NCI-H748 treated with DMSO at 0.1 percent for 48 hours (cell line): ENCODE measurements around the gene HSPA8.
"Not testable (repeated sequence)": the region's sequence is repeated elsewhere in the genome, so short reads cannot be mapped to it uniquely, and the experiment has no call there.

ENCODE experiments used
- DNase-seq: peaks from one replicate; lab custom pipeline; 2025; lab: John Stamatoyannopoulos, UW

HSPA8 gene

DNA sequence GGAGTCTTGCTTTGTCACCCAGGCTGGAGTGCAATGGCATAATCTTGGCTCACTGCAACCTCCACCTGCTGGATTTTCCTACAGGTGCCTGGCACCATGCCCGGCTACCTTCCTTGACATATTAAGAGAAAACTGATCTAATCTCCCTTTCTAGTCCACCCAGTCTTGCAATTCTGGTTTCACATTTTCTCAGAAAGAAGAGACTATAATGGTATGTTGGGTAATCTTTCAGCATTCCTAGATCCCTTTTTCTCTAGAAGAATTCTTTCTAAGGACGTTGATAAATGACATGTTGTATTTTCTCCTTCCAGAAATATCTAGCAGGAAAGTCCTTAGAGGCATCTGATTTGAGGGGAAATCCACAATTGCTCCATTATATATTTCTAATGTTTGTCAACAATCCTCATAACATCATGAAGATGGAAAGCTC lies 10.4 kb upstream of the HSPA8 start:
- DNase-seq, result no peak

GRCh38 chr11:123069908-123070821 lies 8.2 kb upstream of the HSPA8 start:
- DNase-seq, result no peak

GRCh38 chr11:123065621-123066020 lies 3.7 kb upstream of the HSPA8 start:
- DNase-seq, result no peak

- DNase-seq, result no peak
Observed at GRCh38 chr11:123063826-123064657, 2.1 kb upstream of the HSPA8 start.

DNA sequence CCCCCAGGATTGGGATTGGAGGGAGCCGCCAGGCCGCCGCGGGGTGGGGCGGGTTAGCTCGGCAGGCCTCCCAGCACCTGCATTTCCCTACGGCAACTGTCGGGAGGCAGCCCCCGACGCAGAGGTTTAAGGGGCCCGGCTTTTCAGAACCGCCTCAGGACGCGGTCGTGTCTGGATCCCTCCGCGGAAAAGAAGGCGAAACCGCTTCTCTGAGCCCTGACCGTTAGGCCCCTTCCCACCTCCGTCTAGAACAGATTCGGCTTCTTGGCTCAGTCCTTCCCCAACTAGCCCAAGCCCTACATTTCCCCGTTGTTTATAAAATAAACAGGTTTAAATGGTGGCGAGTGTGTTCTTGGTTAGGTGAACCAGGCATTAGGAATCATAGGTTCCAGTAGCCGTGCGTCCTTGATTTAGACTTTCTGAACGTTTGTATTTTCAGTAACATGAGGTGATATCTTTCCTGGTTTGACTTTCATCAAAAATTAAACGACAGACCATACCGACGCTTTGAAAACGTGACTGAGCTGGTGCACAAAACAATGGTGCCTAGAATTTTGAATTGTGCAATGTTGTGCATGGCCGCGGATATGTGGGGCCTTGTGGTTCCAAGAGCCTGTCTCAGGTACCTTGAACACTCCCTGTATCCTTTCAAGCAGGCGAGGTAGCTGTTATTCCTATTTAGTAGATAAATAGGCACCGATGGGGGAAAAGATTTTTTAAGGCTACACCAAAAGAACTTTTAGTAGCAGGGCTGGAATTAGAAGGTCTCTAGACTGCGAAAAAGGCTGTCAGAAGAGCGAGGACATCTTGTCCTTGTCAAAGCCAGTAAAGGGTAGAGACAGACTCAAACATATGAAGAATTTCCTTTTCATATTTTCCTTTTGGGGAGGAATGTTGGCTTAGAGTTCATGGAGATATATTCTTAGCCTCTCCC lies 1.2 kb upstream of the HSPA8 start:
- no peak for DNase-seq

DNA sequence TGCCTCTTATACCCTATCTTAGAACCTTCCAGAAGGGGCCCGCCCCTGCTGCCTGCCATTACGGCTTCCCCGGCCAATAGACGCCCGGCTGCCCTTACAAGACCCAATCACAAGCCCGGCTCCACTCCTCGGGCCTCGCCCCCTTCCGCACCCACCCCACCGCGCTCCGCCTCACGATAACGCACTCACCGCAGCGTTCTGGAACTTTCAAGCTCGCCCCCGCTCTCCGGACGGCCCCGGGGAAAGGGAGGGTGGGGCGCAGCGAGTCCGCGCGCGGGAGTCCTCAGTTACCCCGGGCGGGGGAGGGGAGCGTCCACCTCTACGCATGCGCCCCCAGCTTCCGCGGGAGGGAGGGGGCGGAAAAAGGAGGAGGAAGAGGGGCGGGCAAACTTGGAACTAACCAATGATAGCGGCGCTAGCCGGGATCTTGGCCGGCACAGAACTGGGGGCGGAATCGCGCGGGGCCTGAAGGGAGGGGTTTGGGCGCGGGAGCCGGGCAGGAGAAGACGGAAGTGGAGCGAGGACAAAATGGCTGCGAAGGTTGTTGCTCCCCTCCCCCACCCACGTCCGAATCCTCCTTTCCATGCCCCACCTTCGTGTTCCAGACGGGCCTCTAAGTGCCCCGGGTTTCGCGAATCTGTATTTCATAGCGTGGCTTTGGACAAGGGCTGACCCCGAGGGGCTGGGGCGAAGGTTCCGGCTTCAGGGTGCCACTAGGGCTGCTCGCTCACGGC lies 389 bp upstream of the HSPA8 start:
- DNase-seq, result peak; percentile 98

DNA sequence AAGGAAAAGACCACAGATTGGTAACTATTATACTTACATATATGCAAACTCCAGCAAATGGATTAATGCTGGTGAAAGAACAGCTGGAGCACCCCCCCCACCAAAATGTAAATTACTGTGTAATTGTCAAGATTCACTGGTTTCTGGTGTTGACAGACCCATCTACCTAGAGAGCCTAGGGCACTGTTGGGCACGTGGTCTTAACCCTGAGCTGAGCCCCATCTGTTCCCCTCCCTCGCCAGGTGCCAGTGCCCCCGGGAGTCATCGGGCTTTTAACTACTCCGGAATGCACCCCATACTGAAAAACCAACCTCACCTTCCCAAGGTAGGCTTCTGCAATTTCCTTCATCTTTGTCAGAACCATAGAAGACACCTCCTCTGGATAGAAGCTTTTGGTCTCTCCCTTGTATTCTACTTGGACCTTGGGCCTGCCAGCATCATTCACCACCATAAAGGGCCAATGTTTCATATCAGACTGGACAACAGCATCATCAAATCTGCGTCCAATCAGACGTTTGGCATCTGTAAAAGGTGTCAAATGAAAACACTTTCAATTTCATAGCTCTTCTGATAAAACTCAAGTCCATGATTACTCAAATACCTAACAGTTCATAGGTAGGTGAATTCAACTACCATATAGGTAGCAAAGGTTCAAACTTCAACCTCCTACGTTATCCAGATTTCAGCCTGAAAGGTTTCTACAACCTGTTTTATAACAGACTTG lies 1.5 kb downstream of the HSPA8 start:
- DNase-seq, result no peak

DNA sequence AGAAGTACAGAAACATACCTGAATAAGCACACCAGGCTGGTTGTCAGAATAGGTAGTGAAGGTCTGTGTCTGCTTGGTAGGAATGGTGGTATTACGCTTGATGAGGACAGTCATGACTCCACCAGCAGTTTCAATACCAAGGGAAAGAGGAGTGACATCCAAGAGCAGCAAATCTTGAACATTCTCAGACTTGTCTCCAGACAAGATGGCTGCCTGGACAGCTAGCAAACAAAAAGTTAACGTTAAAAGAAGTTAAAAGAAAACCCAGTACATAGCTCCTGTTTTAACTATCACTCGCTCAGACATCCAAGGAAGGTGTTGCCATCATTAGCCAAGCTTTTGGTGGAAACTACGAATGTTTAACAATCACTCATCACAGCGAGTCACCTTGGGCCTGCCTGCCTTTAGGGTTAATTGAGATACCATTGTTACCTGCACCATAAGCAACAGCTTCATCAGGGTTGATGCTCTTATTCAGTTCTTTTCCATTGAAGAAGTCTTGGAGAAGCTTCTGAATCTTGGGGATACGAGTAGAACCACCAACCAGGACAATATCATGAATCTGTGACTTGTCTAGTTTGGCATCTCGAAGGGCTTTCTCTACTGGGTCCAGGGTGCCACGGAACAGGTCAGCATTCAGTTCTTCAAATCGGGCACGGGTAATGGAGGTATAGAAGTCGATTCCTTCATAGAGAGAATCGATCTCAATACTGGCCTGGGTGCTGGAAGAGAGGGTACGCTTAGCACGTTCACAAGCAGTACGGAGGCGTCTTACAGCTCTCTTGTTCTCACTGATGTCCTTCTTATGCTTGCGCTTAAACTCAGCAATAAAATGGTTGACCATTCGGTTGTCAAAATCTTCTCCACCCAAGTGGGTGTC lies 2.7 kb downstream of the HSPA8 start:
- not testable (repeated sequence) for DNase-seq

DNA sequence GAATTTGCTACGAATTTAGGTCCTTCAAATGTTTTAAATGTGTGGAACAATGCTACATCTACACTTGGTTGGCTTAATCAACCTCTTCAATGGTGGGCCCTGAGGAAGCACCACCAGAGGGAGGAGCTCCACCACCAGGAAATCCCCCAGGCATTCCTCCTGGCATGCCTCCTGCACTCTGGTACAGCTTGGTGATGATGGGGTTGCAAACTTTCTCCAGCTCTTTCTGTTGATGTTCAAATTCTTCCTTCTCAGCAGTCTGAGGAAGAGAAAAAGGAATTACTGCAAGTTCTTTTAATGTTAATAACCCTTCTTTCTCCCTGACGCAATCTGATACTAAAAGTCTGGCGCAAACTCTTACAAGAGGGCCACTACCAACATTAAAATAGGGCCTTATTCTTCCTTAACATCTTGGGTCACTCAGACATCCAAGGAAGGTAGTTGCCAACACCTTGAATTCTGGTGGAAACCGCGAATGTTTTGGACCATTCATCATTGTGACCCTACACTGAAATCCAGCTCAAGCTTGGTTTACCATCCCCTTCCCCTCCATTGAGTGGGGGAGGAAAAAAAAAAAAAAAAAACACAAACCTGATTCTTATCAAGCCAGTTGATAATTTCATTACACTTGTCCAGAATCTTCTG lies 4.2 kb downstream of the HSPA8 start:
- no peak for DNase-seq

- DNase-seq, result no peak
Observed at GRCh38 chr11:123056835-123057491, 5.0 kb downstream of the HSPA8 start.

DNA sequence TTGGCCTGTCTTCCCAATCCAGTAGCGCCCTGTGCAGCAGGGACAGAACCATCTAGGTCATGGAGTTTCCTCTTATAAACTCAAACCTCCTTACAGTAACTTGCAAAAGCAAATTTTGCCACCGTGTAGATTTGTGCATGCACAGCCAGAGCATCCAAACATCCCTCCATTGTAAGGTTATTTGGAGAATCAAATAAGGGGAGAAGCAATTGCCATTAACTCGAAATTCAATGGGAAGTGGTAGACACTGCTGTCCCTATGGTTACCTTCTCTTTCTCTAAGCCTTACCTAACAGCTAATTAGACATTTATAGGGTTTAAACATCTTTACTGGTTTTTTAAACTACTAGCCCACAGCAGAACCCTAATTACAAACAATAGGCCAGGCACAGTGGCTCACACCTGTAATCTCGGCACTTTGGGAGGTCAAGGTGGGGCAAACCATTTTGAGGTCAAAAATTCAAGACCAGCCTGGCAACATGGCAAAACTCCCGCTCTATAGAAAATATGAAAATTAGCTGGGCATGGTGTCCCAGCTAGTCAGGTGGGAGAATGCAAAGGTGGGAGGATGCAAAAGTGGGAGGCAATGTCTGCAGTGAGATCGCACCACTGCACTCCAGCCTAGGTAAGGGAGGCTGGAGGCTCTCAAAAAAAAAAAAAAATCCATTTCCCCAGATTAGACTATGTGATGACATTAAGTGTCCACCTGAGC lies 6.6 kb downstream of the HSPA8 start:
- no peak for DNase-seq

DNA sequence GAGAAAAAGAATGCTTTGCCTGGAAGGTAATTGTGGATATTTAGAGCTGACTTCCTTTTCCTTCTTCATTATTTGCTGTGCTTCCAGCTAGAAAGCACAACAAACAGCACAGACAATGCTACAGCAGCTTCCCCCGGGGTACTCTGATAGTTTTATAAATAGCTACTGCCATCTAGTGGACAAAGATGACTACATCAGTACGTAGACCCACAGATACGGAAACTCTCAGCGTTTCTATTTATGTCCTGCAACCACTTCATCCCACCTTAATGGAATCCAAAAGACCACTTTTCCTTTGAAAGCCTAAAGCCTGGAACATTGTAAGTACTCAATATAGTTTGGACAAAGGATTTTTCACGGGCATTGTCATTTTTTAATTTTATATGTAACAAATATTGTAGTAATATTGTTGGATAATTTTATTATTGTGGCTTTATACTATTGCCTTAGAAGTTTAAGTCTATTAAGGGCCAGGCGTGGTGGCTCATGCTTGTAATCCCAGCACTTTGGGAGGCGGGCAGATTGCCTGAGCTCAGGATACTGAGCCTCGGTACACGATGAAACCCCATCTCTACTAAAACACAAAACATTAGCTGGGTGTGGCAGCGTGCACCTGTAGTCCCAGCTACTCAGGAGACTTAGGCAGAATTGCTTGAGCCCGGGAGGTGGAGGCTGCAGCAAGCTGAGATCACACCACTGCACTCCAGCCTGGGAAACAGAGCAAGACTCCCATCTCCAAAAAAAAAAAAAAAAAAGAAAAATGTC lies 7.5 kb downstream of the HSPA8 start:
- peak; percentile 67 for DNase-seq

DNA sequence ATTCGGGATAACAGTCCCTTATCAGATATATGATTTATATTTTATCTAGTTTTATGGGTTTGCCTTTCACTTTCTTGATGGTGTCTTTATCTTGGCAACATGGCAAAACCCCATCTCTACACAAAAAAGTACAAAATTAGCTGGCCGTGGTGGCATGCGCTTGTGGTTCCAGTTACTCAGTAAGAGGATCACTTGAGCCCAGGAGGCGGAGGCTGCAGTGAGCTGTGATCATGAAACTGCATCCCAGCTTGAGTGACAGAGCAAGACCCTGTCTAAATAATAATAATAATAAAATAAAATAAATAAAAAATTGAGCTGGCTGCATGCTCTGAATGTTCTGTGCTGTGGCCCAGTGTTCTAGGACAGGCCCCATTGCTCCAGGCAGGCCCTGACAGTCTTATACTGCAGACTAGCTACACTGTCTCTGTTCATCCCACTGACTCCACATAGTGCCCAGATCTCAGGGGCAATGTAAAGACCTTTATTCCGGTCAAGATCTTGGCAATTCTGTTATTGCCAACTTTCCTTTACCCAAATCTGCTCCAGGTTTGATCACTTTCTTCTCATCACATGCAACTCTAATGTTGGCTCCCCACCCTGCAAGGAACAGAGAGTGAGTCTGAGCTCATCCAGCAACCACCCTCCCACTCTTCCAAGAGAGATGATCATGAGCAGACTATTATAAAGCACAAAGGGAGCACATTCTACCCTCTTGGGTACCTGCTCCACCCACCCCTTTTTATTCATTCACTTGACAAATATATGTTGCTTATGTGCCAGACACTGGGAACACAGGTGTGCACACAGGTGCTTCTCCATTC lies 8.8 kb downstream of the HSPA8 start:
- DNase-seq, result no peak

DNA sequence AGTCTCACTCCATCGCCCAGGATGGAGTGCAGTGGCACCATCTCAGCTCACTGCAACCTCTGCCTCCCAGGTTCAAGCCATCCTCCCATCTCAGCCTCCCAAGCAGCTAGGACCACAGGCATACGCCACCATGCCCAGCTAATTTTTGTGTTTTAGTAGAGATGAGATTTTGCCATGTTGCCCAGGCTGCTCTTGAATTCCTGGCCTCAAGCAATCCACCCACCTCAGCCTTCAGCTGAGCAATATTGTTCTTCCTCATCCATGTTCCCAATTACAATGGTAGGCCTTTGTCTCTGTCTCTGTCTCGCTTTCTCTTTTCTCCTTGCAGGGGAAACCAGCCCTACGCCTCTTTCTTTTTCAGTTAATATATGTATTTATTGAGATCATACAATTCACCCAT lies 10.3 kb downstream of the HSPA8 start:
- DNase-seq, result no peak

DNA sequence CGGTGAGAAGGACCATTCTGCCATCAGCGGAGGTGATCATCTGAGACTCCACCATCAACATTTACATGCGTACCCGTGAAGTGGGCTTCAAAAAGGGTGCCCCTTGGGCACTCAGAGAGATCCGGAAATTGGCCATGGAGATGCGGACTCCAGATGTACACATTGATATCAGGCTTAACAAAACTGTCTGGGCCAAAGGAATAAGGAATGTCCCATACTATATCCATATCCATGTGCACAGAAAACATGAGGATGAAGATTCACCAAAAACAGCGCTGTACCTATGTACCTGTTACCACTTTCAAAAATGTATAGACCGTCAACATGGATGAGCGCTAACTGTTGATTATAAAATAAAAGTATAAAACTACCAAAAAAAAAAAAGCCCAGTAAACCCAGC lies 10.8 kb downstream of the HSPA8 start:
- DNase-seq, result no peak

- no peak for DNase-seq
Observed at GRCh38 chr11:123047947-123048293, 14.0 kb downstream of the HSPA8 start.
